HTERT RPE-1 (cell line): ENCODE results near the gene C14orf119.

Experiments used
- in situ Hi-C: fragments of 300-500 bp; cut with MboI; formaldehyde crosslinking; loops from 4 replicates; pipeline ENCODE4 v1.14.3; 2020; ENCODE audit warnings: low sequenced_read_pairs

The C14orf119 gene

GRCh38 chr14:23086565-23086964, 8.7 kb upstream of the C14orf119 start:
- in situ Hi-C loops, result no loop called here

GRCh38 chr14:23089498-23090253, 5.6 kb upstream of the C14orf119 start:
- in situ Hi-C loops, result no loop called here

- in situ Hi-C loops, result no loop called here
Observed at GRCh38 chr14:23090254-23090636, 5.1 kb upstream of the C14orf119 start.

DNA sequence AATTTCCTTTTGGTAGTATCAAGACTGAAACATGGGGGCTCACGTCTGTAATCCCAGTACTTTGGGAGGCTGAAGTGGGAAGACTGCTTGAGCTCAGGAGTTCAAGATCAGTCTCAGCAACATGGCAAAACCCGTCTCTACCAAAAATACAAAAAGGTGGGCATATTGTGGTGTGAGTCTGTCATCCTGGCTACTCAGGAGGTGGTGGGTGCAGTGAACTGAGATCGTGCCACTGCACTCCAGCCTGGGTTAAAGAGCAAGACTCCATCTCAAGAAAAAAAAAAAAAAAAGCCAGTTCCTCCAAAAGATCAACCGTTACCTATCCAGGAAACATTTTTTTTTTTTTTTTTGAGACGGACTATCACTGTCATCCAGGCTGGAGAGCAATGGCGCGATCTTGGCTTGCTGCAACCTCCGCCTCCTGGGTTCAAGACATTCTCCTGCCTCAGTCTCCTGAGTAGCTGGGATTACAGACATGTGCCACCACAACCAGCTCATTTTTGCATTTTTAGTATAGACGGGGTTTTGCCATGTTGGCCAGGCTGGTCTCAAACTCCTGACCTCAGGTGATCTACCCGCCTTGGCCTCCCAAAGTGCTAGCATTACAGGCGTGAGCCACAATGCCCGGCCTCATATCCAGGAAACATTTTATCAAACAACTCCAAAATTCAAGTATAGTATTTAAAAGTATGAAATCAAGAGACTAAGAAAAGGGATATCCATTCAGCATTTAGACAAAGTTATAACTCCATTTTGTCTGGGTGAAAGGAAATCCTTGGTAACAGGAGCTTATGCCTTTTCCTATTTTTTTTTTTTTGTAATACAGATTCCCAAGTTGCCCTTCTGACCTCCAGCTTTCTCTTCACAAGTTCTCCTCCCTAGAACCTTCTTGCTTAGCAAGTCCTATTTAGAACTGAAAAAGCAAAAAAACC, 3.7 kb upstream of the C14orf119 start:
- in situ Hi-C loops, result no loop called here

DNA sequence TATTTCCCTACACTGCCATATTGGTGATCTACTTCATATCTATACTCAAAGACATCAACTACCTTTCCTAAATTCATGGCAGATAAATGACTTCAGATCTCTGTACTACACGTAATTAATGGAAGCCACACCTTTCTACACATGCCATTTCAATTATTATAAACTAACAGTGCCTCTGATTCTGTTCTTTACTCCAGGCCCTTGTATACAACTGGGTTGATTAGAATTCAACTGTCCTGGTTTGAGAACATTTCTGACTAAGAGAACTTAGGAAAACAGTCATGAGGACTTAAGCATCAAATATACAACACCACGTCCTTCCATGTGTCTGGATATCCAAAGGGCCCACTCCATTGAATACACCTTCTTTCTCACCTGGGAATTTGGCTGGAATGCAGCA, 2.2 kb upstream of the C14orf119 start:
- in situ Hi-C loops, result no loop called here

GRCh38 chr14:23093526-23093925, 1.8 kb upstream of the C14orf119 start:
- in situ Hi-C loops, result no loop called here

- in situ Hi-C loops, result no loop called here
Observed at GRCh38 chr14:23093991-23094665, 1.2 kb upstream of the C14orf119 start.

- in situ Hi-C loops, result no loop called here
Observed at GRCh38 chr14:23094666-23095195, 574 bp upstream of the C14orf119 start, which contains the start of gene ACIN1. Gene ACIN1 (minus strand): TSS chr14:23095136. CDS start chr14:23095112, 24 bp downstream.

DNA sequence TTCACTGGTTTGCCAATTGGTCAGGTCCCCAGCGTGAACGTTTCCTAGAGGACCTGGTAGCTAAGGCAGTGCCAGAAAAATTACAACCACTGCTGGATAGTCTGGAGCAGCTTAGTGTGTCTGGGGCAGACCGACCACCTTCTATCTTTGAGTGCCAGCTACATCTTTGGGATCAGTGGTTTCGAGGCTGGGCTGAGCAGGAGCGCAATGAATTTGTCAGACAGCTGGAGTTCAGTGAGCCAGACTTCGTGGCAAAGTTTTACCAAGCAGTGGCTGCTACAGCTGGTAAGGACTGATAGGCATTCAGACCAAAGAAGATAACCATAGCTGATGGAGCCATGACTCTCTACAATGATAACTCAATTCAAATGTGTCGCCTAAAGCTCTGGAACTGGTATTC, 2.5 kb downstream of the C14orf119 start:
- in situ Hi-C loops, result no loop called here

GRCh38 chr14:23099212-23099861, 4.0 kb downstream of the C14orf119 start:
- in situ Hi-C loops, result no loop called here

DNA sequence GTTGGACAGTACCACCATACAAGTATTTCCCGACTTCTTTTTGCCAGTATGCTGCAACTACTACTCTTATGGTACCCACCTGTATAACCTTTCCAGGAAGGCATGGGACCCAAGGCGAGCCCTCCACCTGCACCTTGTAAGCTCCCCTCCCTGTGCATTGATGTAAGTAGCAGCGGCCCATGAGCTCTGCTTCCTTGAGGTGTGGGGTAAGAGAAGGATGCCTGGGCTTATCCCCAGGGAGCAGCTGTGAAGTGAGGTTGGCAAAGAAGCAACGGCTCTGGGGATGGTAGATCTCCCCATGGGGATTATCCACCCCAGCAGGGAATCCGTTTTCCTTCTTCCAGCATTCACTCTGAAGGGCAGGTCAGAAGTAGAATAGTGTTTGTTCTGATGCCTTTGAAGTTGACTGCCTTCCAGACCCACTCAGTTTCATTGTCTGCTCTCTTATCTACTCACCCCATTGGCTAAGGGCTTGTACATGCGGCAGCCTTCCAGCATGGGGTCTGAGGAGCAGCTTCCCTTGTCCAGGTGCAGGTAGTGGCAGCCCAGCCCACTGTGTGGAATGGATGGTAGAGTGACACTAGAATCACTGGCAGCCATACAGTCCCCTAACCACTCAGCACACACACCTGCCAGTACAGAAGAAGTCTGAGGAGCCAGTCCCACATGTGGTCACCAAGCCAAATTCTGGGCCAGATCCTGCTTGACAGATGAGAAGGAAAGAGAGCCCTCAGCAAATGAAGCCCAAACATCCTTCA, 6.1 kb downstream of the C14orf119 start:
- in situ Hi-C loops, result no loop called here

- in situ Hi-C loops, result no loop called here
Observed at GRCh38 chr14:23101986-23102625, 6.8 kb downstream of the C14orf119 start.

GRCh38 chr14:23102801-23103200, 7.5 kb downstream of the C14orf119 start:
- in situ Hi-C loops, result no loop called here

- in situ Hi-C loops, result no loop called here
Observed at GRCh38 chr14:23103581-23103980, 8.3 kb downstream of the C14orf119 start.

DNA sequence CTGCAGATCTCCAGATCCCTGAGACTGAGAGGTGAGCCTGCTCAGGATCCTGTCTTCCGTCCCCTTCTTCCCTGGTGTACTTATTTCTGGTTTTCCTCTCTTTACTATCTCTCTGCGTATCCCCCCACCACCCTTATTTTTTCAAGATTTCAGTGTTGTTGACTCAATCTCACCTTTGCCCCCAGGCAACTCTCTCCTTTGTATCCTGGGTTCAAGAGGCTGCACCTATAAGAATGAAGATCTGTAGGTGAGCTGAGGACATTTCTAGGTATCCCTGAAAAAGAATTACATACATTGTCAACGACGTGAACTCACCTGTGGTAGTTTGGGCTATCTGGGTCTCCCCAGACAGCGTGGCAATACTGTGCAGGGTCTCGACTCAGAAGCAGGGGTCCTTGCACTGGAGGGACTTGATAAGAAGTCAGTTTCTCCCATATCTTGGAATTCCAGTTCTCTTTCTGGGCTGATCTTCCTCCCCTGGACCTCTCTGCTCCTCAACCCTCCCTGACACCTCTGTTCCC, 8.8 kb downstream of the C14orf119 start:
- in situ Hi-C loops, result no loop called here

GRCh38 chr14:23104591-23105347, 9.5 kb downstream of the C14orf119 start, which contains the start of gene CIROP:
Gene CIROP (minus strand): TSS chr14:23104989. CDS start chr14:23104920, 69 bp downstream.
- in situ Hi-C loops, result no loop called here

DNA sequence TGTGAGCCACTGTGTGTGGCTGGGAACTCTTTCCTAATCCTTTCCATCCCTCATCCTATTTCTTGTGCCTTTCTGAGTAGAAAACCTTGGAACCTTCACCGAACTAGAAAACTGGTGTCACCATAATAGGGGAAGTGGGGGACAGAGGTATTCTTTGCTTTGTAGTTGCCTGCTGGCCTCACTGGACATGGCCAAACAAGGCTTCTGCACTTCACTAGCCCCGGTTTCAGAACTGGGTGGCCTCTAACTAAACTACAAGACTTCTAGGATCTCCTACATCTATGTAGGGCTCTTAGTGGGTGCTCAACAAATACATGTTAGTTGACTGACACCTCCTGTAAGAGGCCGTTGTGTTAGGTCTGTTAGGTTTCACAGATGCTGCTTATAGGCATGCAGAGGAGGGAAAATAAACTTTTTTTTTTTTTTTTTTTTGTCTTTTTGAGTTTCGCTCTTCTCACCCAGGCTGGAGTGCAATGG, 10.1 kb downstream of the C14orf119 start:
- in situ Hi-C loops, result no loop called here

- in situ Hi-C loops, result no loop called here
Observed at GRCh38 chr14:23106747-23107045, 11.4 kb downstream of the C14orf119 start.
